Stomach (tissue), 4 donors: Measurements from ENCODE around the gene CAPN12.

Source experiments
- CTCF ChIP-seq, 7 experiments: fragments of 450-650 bp in 4 of 7; fragments of 200-600 bp in 3 of 7; sonication (generic) in 3 of 7; IDR thresholded peaks; one replicate each; pipeline ENCODE4 v1.5.1; 2016 to 2019; ENCODE audit warnings: antibody characterized with exemption in 7 of 7, control low read depth in 2 of 7, mild to moderate bottlenecking in 1 of 7
- POLR2A ChIP-seq, 4 donors: fragments of 450-650 bp; IDR thresholded peaks; one replicate each; pipeline ENCODE4 v1.6.1; 2016; ENCODE audit warnings: antibody characterized with exemption in 4 of 4, control low read depth in 2 of 4, mild to moderate bottlenecking in 1 of 4, moderate library complexity in 1 of 4
- POLR2AphosphoS5 ChIP-seq, 3 donors: sonication (generic); formaldehyde crosslinking; IDR thresholded peaks; one replicate each; pipeline ENCODE4 v1.6.1; 2016; ENCODE audit warnings: antibody characterized with exemption in 3 of 3

GRCh38 chr19:38744298-38744681, at the start of gene CAPN12:
- TF ChIP-seq CTCF (IDR thresholded peaks at IDR 0.05) (no peak), POLR2AphosphoS5 (IDR thresholded peaks at IDR 0.05) (no peak), POLR2A (IDR thresholded peaks at IDR 0.05) (no peak)
